Endothelial cell of hepatic sinusoid (primary cell): ENCODE results near the gene LRRC8A.
"Not testable (repeated sequence)": the region's sequence is repeated elsewhere in the genome, so short reads cannot be mapped to it uniquely, and the experiment has no call there.

Experiments used
- in situ Hi-C: cut with HindIII; loops from 2 replicates; pipeline ENCODE4 v1.10.0; 2017; ENCODE audit warnings: low sequenced_read_pairs

LRRC8A gene

DNA sequence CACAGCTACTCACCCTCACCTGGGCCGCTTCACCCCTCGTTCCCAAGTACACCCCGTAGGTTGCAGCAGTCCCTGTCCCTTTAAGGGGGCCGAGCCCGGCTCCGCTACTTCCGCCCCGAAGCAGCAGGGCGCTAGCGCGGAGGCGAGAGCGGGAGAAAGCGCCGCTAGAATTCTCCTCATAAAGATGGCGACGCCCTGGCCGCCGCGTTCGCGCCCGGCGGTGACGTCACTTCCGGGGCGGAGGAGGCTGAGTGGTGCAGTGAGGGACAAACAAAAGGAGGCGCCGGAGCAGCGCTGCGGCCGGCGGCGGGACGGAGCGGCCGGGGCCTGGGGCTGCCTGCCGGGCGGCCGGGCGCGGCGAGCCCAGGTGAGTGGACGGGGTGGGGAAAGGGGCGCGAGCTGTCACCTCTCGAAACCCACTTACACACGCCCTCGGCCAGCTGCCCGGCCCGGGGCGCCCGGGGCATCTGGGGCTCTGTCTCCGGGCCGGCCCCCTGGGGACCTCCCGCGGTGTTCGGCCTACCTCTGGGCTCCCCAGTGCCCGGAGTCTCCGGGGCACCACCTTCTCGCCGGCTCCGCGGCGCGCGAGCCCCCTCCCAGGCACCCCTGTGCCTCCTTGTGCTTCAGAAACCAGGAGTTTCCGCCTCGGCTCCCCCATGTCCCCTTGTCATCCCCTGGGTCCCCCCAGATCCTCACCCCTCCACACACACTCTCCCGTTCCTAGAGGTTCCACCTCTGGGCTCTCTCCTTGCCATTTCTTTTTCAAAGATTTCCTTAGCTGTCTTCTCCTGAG, at the start of gene LRRC8A, which contains the start of gene KYAT1:
Gene LRRC8A, plus strand, starts transcription at position 250 of the 793 bp plus-strand sequence. CDS start 25,032 bp downstream, outside the sequence.
Gene KYAT1, minus strand, starts transcription at position 67 of the 793 bp plus-strand sequence. CDS start 36,545 bp downstream, outside the sequence.
- in situ Hi-C loops, result no loop called here

DNA sequence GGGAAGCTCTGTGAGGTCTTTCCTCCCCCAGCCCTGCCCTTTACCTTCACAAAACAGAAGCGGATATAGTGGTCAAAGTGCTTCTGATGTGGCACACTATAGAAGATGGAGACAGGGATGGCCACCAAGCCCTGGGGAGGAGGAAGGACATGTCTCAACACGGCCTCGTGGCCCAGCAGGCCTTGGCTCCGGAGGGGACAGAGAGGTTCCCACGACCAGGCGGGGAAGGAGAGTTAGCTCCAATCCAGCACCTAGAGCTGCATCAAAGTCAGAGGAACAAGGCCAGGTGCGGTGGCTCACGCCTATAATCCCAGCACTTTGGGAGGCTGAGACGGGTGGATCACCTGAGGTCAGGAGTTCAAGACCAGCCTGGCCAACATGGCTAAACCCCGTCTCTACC, 48.2 kb upstream of the LRRC8A start:
- in situ Hi-C loops, result no loop called here

DNA sequence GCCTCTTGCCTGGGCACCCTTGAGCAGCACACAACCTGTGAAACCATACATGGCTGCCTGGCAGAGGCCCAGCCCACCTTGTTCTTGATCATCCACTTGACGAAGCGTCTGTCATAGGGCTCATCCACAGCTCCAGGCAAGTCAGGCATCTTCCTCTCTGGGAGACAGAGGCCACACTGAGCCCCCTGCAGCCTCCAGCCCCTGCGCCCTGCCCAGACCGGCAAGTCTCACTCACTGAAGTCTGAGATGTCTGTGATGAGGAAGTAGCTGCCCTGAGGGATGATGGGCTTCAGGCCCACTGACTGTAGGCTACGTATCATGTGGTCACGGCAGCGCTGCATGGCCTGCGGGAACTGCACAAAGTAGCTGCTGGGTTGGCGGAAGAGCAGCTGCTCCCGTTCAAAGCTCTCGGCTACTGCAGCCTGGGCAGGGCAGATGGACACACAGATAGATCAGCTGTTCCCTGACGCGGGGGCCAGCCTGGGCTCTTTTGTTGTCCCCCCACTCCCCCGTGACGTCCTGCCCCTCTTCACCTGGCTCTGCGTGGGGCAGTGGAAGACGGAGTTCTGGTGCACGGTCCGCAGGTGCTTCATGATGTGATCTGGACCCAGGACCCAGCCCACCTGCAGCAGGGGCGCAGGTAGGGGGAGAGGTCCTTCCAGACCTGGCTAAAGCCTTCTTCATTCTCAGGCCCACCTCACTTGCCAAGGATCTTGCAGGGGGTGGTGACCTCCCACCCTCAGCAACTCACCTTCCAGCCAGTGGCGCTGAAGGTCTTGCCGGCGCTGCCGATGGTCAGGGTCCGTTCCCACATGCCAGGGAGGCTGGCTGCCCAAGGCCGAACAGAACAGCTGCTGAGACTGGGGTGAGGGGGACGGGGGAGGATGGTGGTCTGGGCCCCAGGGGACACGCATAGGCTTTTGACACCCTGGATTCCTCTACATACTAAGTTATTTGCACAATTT, 46.4 kb upstream of the LRRC8A start:
- in situ Hi-C loops, result no loop called here

DNA sequence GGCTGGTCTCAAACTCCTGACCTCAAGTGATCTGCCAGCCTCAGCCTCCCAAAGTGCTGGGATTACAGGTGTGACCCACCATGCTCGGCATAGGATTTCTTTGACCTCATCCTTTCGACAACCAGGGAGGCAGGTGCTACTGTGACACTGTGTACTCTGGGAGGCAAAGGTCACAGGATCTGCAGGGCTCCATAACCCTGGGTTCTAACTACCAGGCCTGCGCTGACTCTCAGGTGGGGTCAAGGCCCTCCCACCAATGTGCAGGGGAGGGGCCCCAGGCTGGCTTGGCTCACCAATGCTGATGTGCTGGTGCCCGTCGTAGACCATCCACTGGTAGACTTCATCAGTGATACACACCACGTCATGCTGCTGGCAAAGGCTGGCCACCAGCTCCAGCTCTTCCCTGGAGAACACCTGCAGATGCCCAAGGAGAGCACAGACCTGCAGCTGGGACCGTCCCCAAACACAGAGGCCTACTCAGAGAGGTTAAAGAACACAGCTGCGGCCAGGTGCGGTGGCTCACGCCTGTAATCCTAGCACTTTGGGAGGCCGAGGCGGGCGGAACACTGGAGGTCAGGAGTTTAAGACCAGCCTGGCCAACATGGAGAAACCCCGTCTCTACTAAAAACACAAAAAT, 45.3 kb upstream of the LRRC8A start:
- in situ Hi-C loops, result no loop called here

DNA sequence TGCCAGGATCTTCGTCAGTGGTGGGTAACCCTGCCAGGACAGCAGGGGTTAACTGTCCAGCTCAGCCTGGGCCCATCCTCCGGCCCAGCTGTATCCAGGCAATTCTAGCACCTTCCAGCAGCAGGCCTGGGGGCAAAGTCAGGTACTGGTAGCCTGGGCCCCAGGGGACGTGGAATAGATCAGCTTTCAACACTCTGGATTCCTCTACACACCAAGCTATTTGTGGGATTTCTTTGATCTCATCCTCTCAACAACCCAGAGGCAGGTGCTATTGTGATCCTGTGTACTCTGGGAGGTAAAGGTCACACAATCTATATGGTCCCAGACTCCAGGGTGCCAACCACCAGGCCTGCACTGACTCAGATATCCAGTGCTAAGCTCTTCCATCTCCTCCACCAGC, 43.6 kb upstream of the LRRC8A start:
- in situ Hi-C loops, result no loop called here

DNA sequence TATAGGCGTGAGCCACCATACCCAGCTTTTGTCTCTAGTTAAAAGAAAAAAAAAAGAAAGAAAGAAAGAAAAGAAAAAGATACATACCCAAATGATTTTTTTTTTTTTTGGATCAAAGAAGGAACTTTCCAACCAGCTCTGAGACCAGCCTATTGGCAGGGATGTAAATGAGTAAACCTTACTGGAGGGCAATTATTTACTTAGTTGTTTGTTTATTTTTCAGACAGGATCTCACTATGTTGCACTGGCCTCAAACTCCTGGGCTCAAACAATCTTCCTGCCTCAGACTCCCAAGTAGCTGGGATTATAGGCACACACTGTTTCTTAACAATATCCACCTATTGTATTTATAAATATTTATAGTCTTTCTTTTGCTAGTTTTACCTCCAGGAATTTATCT, 41.4 kb upstream of the LRRC8A start:
- in situ Hi-C loops, result no loop called here

DNA sequence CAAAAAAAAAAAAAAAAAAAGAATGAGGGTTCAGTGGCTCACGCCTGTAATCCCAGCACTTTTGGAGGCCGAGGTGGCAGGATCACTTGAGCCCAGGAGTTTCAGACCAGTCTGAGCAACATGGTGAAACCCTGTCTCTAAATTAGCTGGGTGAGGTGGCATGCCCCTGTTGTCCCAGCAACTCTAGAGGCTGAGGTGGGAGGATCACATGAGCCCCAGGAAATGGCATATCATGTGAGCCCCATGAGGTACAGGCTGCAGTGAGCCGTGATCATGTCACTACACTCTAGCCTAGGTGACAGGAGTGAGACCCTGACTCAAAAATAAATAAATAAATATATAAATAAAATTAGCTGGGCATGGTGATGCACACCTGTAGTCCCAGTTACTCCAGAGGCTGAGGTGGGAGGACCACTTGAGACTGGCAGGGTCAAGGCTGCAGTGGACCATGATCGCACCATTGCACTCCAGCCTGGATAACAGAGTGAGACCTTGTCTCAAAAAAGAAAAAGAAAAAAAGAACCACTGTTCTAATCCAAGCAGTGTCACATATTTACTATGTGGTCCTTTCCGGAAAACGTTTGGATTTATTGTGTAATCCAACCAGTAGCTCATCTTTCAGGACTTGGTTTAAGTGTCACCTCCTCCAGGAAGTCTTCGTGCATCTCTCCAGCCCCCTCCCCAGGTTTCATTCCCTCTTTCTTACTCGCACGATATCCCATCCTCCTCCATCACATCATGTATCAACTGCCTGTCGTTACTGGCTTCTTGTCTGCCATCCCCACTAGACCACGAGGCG, 40.0 kb upstream of the LRRC8A start:
- in situ Hi-C loops, result no loop called here

DNA sequence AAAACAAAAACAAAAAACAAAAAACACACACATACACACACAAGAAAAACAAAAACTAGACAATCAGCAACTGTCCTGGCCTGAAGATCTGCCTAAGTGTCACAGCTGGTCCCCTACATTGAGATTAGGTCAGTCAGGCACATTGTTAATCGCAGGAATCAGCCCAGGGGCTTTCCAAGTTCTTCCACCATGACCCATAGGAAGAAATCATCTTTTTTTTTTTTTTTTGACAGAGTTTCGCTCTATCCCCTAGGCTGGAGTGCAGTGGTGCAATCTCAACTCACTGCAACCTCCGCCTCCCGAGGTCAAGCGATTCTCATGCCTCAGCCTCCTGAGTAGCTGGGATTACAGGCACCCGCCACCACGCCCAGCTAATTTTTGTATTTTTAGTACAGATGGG, 38.8 kb upstream of the LRRC8A start:
- in situ Hi-C loops, result not testable (repeated sequence)

DNA sequence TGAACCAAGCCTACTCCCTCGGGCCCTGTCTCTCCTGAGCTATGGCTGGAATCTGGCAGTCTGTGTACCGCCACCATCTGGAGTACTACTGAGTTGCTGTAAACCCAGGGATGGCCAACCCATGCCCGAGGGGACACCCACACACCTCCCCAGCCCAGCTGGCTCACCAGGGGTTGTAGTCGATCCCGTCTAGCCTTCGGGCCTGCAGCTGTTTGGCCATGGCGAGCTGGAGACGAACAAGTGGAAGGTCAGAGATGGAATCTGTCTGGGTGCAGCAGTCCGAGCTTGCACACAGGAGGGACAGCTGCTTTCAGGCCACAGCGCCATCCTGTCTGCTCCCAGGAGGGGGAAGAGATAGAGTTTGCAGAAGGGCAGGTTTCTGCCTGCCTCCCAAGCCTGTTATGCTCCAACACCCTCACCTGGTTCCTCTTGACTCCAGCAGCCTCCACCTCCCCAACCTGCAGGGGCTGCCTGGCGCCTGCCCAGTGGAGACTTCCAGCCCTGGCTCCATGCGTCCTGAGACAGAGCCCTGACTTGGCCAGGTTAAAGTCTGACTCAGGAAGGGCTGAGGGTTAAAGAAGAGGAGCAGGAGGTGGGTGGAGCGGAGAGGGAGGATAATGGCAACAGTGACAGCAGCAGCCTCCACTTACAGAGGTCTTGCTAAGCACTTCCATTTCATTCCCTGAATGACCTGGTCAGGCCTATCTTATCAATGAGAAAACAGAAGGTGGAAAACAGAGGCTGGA, 36.6 kb upstream of the LRRC8A start:
- in situ Hi-C loops, result no loop called here

DNA sequence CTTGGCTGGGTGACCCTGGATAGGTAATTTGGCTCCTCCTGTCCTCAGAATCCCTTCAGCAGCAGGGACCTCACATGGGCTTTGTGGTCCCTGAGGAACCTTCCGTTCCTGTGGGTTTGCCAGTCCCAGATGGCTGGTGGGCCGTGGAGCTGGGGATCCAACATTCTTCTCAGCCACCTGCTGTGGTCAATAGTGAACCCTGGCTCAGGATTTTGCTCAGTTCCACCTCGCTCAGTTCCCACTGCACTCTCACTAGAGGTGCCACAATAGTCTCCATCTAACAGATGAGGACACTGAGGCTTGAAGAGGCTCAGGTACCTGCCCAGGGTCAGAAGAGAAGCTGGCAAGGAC, 35.3 kb upstream of the LRRC8A start:
- in situ Hi-C loops, result no loop called here

DNA sequence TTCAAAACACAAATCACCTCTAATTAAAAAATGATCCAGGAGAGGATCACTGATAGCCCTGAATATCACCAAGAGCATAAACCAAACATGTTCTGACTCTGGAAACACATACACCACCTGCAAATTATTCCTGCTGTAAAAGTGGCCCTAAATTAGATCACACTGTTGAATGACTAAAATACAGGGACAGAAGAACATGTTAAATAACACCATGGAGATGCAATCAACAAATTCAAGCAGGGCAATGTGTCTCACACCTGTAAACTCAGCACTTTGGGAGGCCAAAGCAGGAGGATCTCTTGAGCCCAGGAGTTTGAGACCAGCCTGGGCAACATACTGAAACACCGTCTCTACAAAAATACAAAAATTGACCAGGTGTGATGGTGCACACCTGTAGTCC, 34.1 kb upstream of the LRRC8A start:
- in situ Hi-C loops, result no loop called here

DNA sequence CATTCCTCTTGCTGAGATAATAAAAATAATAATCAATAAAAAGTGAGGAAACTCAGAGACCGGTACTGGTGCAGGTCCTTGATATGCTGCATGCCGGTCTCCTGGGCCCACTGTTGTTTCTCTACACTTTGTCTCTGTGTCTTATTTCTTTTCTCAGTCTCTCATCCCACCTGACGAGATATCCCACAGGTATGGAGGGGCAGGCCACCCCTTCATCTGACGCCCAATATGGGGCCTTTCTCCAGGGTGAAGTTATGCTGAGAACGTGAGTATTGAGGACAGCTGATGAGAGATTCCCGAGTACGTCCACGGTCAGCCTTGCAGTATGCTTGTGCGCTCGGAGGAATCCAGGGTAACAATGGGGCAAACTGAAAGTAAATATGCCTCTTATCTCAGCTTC, 30.9 kb upstream of the LRRC8A start:
- in situ Hi-C loops, result not testable (repeated sequence)

DNA sequence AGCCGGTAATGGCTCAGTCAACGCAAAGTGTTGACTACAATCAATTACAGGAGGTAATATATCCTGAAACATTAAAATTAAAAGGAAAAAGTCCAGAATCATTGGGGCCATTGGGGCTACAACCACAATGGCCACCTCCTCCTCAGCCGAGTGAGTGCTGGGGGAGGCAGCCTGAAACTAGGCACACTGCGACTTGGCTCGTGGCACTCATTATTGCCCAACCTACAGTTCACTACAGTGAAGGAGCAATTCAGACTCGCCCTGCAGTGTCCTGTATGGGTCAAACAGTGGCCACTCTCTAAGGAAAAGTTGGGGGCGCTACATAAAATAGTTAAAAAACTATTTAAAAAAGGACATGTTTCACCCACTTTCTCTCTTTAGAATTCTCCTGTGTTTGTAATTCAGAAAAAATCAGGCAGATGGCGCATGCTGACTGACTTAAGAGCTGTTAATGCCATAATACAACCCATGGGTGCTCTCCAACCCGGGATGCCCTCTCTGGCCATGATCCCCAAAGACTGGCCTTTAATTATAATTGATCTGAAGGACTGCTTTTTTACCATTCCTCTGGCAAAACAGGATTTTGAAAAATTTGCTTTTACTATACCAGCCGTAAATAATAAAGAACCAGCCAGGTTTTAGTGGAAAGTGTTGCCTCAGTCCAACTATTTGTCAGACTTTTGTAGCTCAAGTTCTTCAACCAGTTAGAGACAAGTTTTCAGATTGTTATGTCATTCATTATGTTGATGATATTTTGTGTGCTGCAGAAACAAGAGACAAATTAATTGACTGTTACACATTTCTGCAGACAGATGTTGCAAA, 29.9 kb upstream of the LRRC8A start:
- in situ Hi-C loops, result not testable (repeated sequence)

DNA sequence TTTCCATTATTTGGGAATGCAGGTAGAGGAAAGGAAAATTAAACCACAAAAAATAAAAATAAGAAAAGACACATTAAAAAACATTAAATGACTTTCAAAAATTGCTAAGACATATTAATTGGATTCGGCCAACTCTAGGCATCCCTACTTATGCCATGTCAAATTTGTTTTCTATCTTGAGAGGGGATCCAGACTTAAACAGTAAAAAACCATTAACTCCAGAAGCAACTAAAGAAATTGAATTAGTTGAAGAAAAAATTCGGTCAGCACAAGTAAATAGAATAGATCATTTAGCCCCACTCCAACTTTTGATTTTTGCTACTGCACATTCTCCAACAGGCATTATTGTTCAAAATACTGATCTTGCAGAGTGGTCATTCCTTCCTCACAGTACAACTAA, 29.3 kb upstream of the LRRC8A start:
- in situ Hi-C loops, result not testable (repeated sequence)

DNA sequence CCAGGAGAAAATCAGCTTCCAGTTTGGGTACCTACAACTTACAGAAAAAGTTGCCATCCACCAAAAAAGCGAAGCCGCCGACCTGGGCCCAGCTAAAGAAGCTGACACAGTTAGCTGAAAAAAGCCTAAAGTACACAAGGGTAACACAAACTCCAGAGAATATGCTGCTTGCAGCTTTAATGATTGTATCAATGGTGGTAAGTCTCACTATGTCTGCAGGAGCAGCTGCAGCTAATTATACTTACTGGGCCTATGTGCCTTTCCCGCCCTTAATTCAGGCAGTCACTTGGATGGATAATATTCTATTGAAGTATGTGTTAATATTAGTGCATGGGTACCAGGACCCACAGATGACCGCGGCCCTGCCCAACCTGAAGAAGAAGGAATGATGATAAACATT, 27.5 kb upstream of the LRRC8A start:
- in situ Hi-C loops, result not testable (repeated sequence)

DNA sequence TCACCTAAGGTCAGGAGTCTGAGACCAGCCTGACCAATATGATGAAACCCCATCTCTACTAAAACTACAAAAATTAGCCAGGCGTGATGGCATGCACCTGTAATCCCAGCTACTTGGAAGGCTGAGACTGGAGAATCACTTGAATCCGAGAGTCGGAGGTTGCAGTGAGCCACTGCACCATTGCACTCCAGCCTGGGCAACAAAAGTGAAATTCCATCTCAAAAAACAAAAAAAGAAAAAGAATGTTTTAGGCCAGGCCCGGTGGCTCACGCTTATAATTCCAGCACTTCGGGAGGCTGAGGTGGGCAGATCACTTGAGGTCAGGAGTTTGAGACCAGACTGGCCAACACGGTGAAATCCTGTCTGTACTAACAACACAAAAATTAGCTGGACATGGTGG, 23.5 kb upstream of the LRRC8A start:
- in situ Hi-C loops, result not testable (repeated sequence)

DNA sequence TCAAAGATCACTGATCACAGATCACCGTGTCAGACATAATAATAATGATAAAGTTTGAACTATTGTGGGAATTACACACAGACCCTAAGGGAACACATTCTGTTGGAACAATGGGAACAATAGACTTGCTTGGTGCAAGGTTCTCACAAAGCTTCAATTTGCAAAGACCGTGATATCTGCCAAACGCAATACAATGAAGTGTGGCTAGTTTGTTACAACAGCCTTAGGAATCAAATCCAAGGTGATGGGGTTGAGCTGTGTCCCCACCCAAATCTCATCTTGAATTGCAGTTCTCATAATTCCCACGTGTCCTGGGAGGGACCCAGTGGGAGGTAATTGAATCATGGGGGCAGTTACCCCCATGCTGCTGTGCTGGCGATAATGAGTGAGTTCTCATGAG, 21.0 kb upstream of the LRRC8A start:
- in situ Hi-C loops, result loop anchor here (10.0 kb wide), 1 partner anchor 184 kb away; no protein-coding TSS in a partner anchor

DNA sequence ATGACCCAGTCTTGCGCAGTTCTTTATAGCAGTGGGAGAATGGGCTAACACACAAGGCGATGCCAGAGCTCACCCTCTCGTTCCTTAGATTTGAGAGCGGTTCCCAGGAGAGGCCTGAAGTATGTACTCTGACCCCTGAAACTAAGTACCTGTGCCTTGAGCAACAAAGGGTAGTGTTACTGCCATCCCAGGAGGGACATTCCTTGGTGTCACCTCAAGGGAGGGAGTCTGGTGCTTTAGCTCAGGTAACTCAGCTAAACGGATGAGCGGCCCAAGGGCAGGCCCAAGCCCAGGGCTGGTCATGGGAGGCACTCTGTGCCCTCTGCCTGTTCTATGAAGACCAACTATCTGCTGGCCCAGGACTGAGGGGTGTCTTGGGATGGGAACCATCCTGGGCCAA, 20.4 kb upstream of the LRRC8A start:
- in situ Hi-C loops, result loop anchor here (10.0 kb wide), 1 partner anchor 183 kb away; no protein-coding TSS in a partner anchor

DNA sequence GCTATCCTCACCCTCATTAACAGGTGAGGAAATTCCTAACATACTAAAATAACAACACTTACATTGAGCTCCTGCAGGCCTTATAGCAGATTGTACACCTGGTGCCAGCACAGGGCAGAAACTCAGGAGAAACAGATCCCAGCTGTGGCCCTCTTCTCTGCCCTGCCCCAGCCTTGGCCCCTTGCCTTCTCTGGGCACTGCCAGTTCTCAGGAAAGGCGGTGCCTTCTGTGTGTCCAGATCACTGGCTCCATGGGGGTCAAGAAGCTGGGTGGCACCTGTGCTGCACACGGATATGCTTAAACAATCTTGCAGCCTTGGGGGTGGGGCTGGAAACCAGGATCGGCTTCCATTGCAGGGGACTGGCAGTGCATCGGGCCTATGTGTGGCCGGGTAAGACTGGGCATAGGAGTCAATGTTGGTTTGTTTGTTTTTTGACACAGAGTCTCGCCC, 19.5 kb upstream of the LRRC8A start:
- in situ Hi-C loops, result loop anchor here (10.0 kb wide), 1 partner anchor 182 kb away; no protein-coding TSS in a partner anchor
